OCI-LY1 (cell line): Measurements from ENCODE around the gene PLK4.

Experiments used
- EZH2 ChIP-seq: fragments of 200-600 bp; sonication (generic), shearing (Covaris generic); IDR thresholded peaks from 2 replicates; pipeline ENCODE4 v1.8.0; 2017; ENCODE audit warnings: borderline replicate concordance, mixed run types, mild to moderate bottlenecking, antibody characterized with exemption, low read length, moderate library complexity, mixed read lengths
- TF ChIP-seq, protein P1 (sequence below): fragments of 200-600 bp; sonication (generic), shearing (Covaris generic); IDR thresholded peaks from 2 replicates; pipeline ENCODE4 v1.5.1; 2017; ENCODE audit warnings: mild to moderate bottlenecking, antibody characterized with exemption, low read length, moderate library complexity, mixed read lengths

GRCh38 chr4:127856196-127856812, 24.4 kb upstream of the PLK4 start:
- TF ChIP-seq, protein P1, sequence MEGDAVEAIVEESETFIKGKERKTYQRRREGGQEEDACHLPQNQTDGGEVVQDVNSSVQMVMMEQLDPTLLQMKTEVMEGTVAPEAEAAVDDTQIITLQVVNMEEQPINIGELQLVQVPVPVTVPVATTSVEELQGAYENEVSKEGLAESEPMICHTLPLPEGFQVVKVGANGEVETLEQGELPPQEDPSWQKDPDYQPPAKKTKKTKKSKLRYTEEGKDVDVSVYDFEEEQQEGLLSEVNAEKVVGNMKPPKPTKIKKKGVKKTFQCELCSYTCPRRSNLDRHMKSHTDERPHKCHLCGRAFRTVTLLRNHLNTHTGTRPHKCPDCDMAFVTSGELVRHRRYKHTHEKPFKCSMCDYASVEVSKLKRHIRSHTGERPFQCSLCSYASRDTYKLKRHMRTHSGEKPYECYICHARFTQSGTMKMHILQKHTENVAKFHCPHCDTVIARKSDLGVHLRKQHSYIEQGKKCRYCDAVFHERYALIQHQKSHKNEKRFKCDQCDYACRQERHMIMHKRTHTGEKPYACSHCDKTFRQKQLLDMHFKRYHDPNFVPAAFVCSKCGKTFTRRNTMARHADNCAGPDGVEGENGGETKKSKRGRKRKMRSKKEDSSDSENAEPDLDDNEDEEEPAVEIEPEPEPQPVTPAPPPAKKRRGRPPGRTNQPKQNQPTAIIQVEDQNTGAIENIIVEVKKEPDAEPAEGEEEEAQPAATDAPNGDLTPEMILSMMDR, result no peak
- TF ChIP-seq EZH2, result no peak
